Fibroblast of pulmonary artery (primary cell): ENCODE measurements around the gene ARMC2.
"Not testable (repeated sequence)": the region's sequence is repeated elsewhere in the genome, so short reads cannot be mapped to it uniquely, and the experiment has no call there.

Source experiments
- DNase-seq: peaks from one replicate; pipeline ENCODE4 v3.0.0-alpha.2; 2010; ENCODE audit warnings: low read depth
- H3K4me3 ChIP-seq: replicated peaks from 2 replicates; pipeline ENCODE4 v1.5.1; 2011; ENCODE audit warnings: low read depth, mild to moderate bottlenecking, control low read depth, low read length, moderate library complexity
- TF ChIP-seq, protein P1 (sequence below): IDR thresholded peaks from 2 replicates; pipeline ENCODE4 v1.5.1; 2011; ENCODE audit warnings: mild to moderate bottlenecking, control low read depth, low read length, inconsistent platforms; ENCODE audit errors: missing control alignments

Gene ARMC2

DNA sequence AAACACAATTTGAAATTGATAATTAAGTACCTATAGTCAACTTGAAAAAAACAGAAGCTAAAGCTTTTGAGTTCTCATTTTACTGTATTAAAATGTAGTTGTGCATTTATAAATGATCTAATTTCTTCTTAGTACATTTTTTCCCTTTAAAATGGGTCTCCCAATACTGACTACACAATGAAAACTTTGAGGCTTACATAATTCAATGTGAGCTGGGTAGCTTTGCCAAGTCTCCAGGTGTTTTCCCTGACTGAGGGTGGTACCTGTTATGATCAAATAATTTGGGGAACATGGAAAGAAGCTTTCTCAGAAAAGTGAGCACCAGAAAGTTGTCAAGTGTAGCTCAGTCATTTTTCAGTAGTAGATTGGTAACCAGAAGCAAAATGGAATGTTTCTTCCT is 74.3 kb downstream of the ARMC2 start:
- TF ChIP-seq, protein P1, sequence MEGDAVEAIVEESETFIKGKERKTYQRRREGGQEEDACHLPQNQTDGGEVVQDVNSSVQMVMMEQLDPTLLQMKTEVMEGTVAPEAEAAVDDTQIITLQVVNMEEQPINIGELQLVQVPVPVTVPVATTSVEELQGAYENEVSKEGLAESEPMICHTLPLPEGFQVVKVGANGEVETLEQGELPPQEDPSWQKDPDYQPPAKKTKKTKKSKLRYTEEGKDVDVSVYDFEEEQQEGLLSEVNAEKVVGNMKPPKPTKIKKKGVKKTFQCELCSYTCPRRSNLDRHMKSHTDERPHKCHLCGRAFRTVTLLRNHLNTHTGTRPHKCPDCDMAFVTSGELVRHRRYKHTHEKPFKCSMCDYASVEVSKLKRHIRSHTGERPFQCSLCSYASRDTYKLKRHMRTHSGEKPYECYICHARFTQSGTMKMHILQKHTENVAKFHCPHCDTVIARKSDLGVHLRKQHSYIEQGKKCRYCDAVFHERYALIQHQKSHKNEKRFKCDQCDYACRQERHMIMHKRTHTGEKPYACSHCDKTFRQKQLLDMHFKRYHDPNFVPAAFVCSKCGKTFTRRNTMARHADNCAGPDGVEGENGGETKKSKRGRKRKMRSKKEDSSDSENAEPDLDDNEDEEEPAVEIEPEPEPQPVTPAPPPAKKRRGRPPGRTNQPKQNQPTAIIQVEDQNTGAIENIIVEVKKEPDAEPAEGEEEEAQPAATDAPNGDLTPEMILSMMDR, result no peak
- no peak overlapping the region for H3K4me3 ChIP-seq

DNA sequence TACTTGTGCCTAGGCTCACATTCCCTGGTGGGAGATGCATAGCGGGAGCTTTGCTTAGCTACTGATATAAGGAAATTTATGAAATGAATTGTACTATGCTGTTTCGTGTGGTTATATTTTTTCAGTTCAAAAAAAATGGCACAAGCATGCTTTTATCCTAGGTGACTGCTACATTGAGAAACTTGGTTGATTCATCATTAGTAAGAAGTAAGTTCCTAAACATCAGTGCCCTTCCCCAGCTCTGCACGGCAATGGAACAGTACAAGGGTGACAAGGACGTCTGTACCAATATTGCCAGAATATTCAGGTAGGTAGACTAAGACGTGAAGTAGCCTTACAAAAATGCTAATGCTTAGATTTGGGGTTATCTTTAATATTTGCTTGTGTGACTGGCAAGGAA is 79.7 kb downstream of the ARMC2 start:
- TF ChIP-seq, protein P1, result no peak
- H3K4me3 ChIP-seq, result no peak overlapping the region
- DNase-seq, result no peak

More for the DNA sequence above, 74.3 kb downstream of the ARMC2 start:
- DNase-seq, result no peak

DNA sequence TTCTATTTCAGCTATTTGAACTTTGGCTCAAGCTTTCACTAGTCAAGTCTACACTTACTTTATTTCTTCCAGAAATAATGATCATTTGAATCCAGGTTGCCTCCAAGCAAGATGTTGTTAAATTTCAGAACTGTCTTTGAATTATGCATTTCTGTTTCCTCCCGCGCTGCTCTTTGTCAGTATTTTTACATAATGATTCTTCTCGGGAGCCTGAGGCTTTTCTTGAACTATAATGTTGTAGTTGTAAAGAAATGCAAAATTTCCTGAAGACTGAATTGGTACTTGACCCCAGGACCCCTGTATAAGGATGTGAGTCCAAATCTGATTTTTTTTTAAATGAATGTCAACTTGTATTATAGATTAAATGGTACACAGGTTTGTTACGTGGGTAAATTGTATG is 80.4 kb downstream of the ARMC2 start:
- H3K4me3 ChIP-seq, result no peak overlapping the region
- no peak for DNase-seq
- TF ChIP-seq, protein P1, result no peak

DNA sequence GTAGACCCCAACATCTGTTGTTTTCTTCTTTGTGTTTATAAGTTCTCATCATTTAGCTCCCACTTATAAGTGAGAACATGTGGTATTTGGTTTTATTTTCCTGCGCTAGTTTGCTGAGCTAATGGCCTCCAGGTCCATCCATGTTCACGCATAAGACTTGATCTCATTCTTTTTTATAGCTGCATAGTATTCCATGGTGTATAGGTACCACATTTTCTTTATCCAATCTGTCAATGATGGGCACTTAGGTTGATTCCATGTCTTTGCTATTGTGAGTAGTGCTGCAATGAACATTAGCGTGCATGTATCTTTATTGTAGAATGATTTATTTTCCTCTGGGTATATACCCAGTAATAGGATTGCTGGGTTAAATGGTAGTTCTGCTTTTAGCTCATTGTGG is 82.9 kb downstream of the ARMC2 start:
- H3K4me3 ChIP-seq, DNase-seq: not testable (repeated sequence)

DNA sequence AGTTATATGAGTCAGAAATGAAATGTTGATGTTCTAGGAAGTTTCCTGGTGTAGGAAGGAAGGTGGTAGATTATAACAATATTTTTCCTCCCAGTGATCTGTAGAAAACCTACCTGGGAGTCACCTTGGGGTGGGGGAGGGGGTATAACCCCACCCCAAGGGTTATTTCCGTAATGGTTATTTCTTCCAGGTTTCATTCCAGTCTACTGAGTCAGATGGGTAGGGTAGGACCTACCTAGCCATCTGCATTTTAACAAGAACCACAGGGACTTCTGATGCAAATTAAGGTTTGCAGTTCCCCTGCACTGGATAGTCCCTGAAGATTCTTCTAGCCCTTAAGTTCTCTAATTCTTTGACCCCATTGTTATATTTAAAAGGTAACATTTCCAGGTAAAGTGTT is 88.9 kb downstream of the ARMC2 start:
- no peak for DNase-seq
- TF ChIP-seq, protein P1, result no peak
- H3K4me3 ChIP-seq, result no peak overlapping the region

DNA sequence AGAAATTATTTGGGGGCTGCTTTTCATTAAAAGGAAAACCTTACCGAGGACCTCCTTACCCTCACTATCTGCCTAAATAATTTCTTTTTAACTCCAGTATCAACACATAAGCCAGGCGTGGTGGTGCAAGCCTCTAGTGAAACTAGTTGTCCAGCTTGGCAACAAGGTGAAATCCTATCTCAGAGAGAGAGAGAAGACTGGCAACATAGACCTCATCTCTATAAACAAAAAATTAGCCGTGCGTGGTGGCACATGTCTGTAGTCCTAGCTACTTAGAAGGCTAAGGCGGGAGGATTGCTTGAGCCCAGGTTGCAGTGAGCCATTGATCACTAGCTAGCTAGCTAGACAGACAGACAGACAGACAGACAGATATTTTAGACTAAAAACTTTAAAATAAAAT is 92.5 kb downstream of the ARMC2 start:
- H3K4me3 ChIP-seq, result no peak overlapping the region
- no peak for DNase-seq
- TF ChIP-seq, protein P1, result no peak

DNA sequence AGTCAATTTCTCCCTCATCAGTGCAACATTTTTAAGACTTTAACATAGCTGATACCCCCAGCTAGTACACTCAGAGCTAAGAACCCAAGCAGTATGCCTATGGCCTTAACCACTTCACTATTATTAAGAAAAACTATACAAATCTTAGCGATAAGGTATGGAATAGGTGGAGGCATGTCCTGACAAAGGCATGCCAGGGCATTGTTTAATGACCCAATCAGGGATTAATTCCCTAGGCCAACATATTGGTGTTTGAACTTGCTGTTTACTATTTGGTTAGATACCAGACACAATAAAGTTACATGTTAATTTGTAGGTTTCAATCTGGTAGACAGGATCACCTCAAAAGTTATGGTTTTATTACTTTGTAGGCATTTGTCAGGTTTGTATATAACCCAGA is 93.1 kb downstream of the ARMC2 start:
- no peak overlapping the region for H3K4me3 ChIP-seq
- no peak for DNase-seq
- TF ChIP-seq, protein P1, result no peak

DNA sequence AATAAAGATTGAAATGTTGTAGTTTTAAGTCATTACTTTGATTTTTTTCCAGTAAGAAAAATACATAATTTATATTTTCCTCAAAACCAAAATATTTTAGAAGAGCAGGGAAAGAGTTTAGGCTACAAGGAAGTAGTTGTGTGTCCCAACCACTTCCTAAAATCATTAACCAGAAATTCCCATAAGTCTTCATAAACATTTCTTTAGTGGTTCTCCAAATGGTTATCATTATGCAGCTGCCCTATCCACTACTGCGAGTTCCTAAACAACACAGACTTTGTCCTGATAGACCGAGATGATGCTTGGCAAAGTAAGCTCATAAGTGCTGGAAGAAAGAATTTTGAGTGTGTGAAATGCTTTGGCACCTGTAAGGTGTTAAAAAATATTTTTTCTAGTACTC is 93.6 kb downstream of the ARMC2 start:
- no peak for DNase-seq
- TF ChIP-seq, protein P1, result no peak
- H3K4me3 ChIP-seq, result no peak overlapping the region
